ENCODE results near the gene NOL6. TPM values are rescaled to one million over a fixed set of nuclear protein-coding genes. Genes with fewer than 3 reads are reported as not detected.

NOL6 gene
- total and polyA plus RNA-seq, 2 of the 13 experiments (the other 11 are each of a cell fraction or from before 2014, with no cell fraction given): 17.0 to 30.2 TPM

- peak; percentile 84 to 98; a peak in 3 of 4 replicates for TF ChIP-seq EP300 (IDR thresholded peaks at IDR 0.05; ENCODE audit: low read depth in 2 of 2, low read length in 2 of 2)
- peak; percentile 98 for TF ChIP-seq EP300 (CRISPR knock-in tag; IDR thresholded peaks at IDR 0.05; ENCODE audit: borderline replicate concordance)
- peak; percentile 93 for TF ChIP-seq FOXK2 (IDR thresholded peaks at IDR 0.05)
- TF ChIP-seq PAX8 (CRISPR knock-in tag; IDR thresholded peaks at IDR 0.05; ENCODE audit: borderline replicate concordance): no peak
- TF ChIP-seq ZFP82 (CRISPR knock-in tag; IDR thresholded peaks at IDR 0.05; ENCODE audit: borderline replicate concordance): peak; percentile 66; the same call in 1 of the 2 replicates
- TF ChIP-seq ZMYM3 (CRISPR knock-in tag; IDR thresholded peaks at IDR 0.05): peak; percentile 92
- no peak for TF ChIP-seq RELA (CRISPR knock-in tag; IDR thresholded peaks at IDR 0.05)
- peak; percentile 95 for TF ChIP-seq PRDM10 (CRISPR knock-in tag; IDR thresholded peaks at IDR 0.05; ENCODE audit: low read depth)
- TF ChIP-seq ZNF496 (CRISPR knock-in tag; IDR thresholded peaks at IDR 0.05; ENCODE audit: insufficient replicate concordance): no peak
- TF ChIP-seq RFX1 (IDR thresholded peaks at IDR 0.05): no peak
- TF ChIP-seq, protein P1, sequence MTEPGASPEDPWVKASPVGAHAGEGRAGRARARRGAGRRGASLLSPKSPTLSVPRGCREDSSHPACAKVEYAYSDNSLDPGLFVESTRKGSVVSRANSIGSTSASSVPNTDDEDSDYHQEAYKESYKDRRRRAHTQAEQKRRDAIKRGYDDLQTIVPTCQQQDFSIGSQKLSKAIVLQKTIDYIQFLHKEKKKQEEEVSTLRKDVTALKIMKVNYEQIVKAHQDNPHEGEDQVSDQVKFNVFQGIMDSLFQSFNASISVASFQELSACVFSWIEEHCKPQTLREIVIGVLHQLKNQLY (CRISPR knock-in tag; IDR thresholded peaks at IDR 0.05): peak; percentile 96
- peak; percentile 74; the same call in 1 of the 2 replicates for TF ChIP-seq ZNF749 (CRISPR knock-in tag; IDR thresholded peaks at IDR 0.05; ENCODE audit: borderline replicate concordance)
- peak; percentile 96 for TF ChIP-seq NCOA2 (CRISPR knock-in tag; IDR thresholded peaks at IDR 0.05)
- no peak for TF ChIP-seq PLSCR1 (CRISPR knock-in tag; IDR thresholded peaks at IDR 0.05; ENCODE audit: borderline replicate concordance)
- no peak for TF ChIP-seq ZNF260 (CRISPR knock-in tag; IDR thresholded peaks at IDR 0.05; ENCODE audit: borderline replicate concordance, low read depth)
- TF ChIP-seq ZNF460 (CRISPR knock-in tag; IDR thresholded peaks at IDR 0.05; ENCODE audit: borderline replicate concordance): peak; percentile 68; the same call in 1 of the 2 replicates
- TF ChIP-seq TEAD3 (CRISPR knock-in tag; optimal IDR thresholded peaks at IDR 0.05; ENCODE audit: borderline replicate concordance): peak; percentile 91
- TF ChIP-seq THAP7 (CRISPR knock-in tag; IDR thresholded peaks at IDR 0.05): no peak
- no peak for TF ChIP-seq KLF13 (CRISPR knock-in tag; IDR thresholded peaks at IDR 0.05)
- 0 out of 2 replicates have a peak, but pooled peaks have one; percentile 44 for TF ChIP-seq ZKSCAN1 (IDR thresholded peaks at IDR 0.05; ENCODE audit: low read length)
- peak; percentile 91; the same call in 1 of the 2 replicates for TF ChIP-seq ZNF572 (CRISPR knock-in tag; IDR thresholded peaks at IDR 0.05)
- TF ChIP-seq TCF12 (IDR thresholded peaks at IDR 0.05): no peak
- peak; percentile 95 for TF ChIP-seq TCF12 (CRISPR knock-in tag; IDR thresholded peaks at IDR 0.05)
- TF ChIP-seq MED13 (CRISPR knock-in tag; IDR thresholded peaks at IDR 0.05): 0 out of 2 replicates have a peak, but pooled peaks have one; percentile 45
- TF ChIP-seq, protein P2, sequence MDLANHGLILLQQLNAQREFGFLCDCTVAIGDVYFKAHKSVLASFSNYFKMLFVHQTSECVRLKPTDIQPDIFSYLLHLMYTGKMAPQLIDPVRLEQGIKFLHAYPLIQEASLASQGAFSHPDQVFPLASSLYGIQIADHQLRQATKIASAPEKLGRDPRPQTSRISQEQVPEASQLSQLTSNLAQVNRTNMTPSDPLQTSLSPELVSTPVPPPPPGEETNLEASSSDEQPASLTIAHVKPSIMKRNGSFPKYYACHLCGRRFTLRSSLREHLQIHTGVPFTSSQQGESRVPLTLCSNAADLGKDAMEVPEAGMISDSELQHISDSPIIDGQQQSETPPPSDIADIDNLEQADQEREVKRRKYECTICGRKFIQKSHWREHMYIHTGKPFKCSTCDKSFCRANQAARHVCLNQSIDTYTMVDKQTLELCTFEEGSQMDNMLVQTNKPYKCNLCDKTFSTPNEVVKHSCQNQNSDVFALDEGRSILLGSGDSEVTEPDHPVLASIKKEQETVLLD (CRISPR knock-in tag; IDR thresholded peaks at IDR 0.05; ENCODE audit: low read depth): peak; percentile 72; the same call in 1 of the 2 replicates
These were observed 58.2 kb downstream of the NOL6 start (continued) for GRCh38 chr9:33415501-33416038.

All from HepG2 (cell line).